A673 (cell line): ENCODE results near the gene SMARCC1. TPM values are rescaled to one million over a fixed set of nuclear protein-coding genes. Genes with fewer than 3 reads are reported as not detected.
"Not testable (repeated sequence)": the region's sequence is repeated elsewhere in the genome, so short reads cannot be mapped to it uniquely, and the experiment has no call there.

Experiments
- Bru-seq: library from RNA; stranded (reverse); fragments of 400-500 nt; gene quantifications from one replicate; lab custom pipeline; 2021; lab: Mats Ljungman, UMichigan
- BruChase-seq, 2 experiments: library from RNA; stranded (reverse); fragments of 400-500 nt; gene quantifications; one replicate each; lab custom pipeline; 2021; lab: Mats Ljungman, UMichigan
- BruUV-seq: library from RNA; stranded (reverse); fragments of 400-500 nt; replicated peaks from 2 replicates; lab custom pipeline; 2021; lab: Mats Ljungman, UMichigan
- CTCF ChIA-PET: fragments of 300-600 bp; sonication (Branson Sonifier 250); formaldehyde crosslinking; loops from one replicate; lab custom pipeline; 2022; ENCODE audit warnings: antibody characterized with exemption; lab: Charles Lee
- POLR2A ChIA-PET: fragments of 300-600 bp; sonication (Branson Sonifier 250); formaldehyde crosslinking; loops from one replicate; lab custom pipeline; 2022; ENCODE audit warnings: antibody characterized with exemption; ENCODE audit not compliant: low non-redundant PET; lab: Charles Lee
- DNase-seq: peaks from one replicate; pipeline ENCODE4 v3.0.0-alpha.2; 2015; ENCODE audit warnings: low spot score
- H3K27ac ChIP-seq: fragments of 200-600 bp; sonication (generic); 2 replicates; pipeline ENCODE4 v1.5.1; 2016; ENCODE audit warnings: mixed run types, low read depth, mild to moderate bottlenecking, mixed read lengths, antibody characterized with exemption, low read length; ENCODE audit not compliant: poor library complexity, severe bottlenecking
- H3K27me3 ChIP-seq: fragments of 200-600 bp; sonication (generic); replicated peaks from 2 replicates; pipeline ENCODE4 v1.6.1; 2017; ENCODE audit warnings: mixed run types, low read depth, mild to moderate bottlenecking, mixed read lengths, antibody characterized with exemption, low read length; ENCODE audit not compliant: insufficient read depth, poor library complexity
- H3K36me3 ChIP-seq: fragments of 200-600 bp; sonication (generic); 2 replicates; pipeline ENCODE4 v1.6.1; 2016; ENCODE audit warnings: mixed run types, mild to moderate bottlenecking, mixed read lengths, antibody characterized with exemption, low read length; ENCODE audit not compliant: insufficient read depth, poor library complexity, severe bottlenecking
- H3K4me1 ChIP-seq: fragments of 200-600 bp; sonication (generic); 2 replicates; pipeline ENCODE4 v1.6.1; 2017; ENCODE audit warnings: mixed run types, mild to moderate bottlenecking, mixed read lengths, antibody characterized with exemption, low read length; ENCODE audit not compliant: insufficient read depth, poor library complexity, severe bottlenecking
- H3K4me3 ChIP-seq: fragments of 200-600 bp; sonication (generic); 2 replicates; pipeline ENCODE4 v1.5.1; 2016; ENCODE audit warnings: low read depth, mixed run types, mild to moderate bottlenecking, mixed read lengths, low read length; ENCODE audit not compliant: poor library complexity, severe bottlenecking
- H3K9me3 ChIP-seq: fragments of 200-600 bp; sonication (generic); 2 replicates; pipeline ENCODE4 v1.6.1; 2016; ENCODE audit warnings: mixed run types, low read depth, mild to moderate bottlenecking, mixed read lengths, antibody characterized with exemption, low read length; ENCODE audit not compliant: poor library complexity, severe bottlenecking
- EZH2 ChIP-seq: fragments of 200-600 bp; sonication (generic); IDR thresholded peaks from 2 replicates; pipeline ENCODE4 v1.6.1; 2017; ENCODE audit warnings: borderline replicate concordance, low read depth, mild to moderate bottlenecking, mixed read lengths, antibody characterized with exemption, low read length; ENCODE audit not compliant: poor library complexity, severe bottlenecking
- intact Hi-C: fragments of 100-400 bp; cut with micrococcal nuclease; formaldehyde crosslinking; loops from one replicate; pipeline ENCODE4 v1.10.0; 2022; ENCODE audit not compliant: unreplicated experiment
- long read RNA-seq: library from polyadenylated mRNA; stranded (forward); transcript quantifications from one replicate; pipeline ENCODE4 v2.0.0, GENCODE V29; 2022
- total RNA-seq: library from RNA; stranded (reverse); gene quantifications from 2 replicates; pipeline ENCODE4 v1.2.3, GENCODE V29; 2021
- TF ChIP-seq, protein P1 (sequence below): fragments of 300-800, 200-600 bp; sonication (generic); conservative IDR thresholded peaks from 2 replicates; pipeline ENCODE4 v1.5.1; 2017; ENCODE audit warnings: low read depth, mild to moderate bottlenecking, antibody characterized with exemption, low read length, moderate library complexity, mixed read lengths

Gene SMARCC1
- total RNA-seq (126 and 129 TPM in 2 replicates), Bru-seq, nascent RNA (percentile 92 among the genes with signal in this experiment), BruChase-seq, experiment 1, labeled RNA remaining after a 2-hour chase (percentile 86 among the genes with signal in this experiment), BruChase-seq, experiment 2, labeled RNA remaining after a 6-hour chase (percentile 92 among the genes with signal in this experiment)
- long read RNA-seq, full-length matches to known transcripts = 64 of 286 reads
- long read RNA-seq, partial matches to known transcripts = 121 of 286 reads
- long read RNA-seq, other reads (novel, unspliced or antisense) = 101 of 286 reads

DNA sequence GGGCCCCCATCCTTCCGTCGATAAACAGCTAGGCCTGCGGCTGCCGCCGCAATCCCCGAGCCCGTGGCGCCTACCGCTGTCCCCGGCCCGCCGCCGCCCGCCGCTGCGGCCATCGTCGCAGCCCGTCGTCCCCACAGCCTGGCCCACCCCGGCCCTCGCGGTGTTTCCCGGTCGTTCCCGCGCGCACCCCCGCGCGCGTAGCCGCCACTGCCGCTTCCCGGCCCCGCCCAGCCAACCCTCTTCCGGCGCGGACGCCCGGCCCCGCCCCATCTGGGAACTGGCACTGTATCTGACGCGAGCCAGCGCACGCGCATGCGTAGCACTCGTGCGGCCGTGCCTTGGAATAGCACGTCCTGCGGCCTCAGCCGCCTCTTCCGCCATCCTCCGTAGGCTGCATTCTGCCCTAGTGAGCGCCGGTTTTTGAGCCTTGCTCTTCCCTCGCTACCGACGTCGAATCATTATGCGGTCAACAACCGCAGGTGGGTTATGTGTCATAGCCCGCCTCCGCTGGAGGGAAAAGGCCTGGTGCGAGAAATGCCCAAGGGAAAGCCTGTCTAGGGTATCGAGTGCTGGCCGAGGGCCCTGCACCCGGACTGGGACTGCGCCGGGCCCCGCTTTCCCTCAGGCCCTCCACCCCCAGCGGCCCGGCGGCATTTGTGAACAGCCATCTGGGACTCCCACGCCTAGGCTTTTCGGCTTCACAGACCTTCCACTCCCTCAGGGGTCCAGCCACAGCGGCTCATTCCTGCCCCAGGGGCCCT is at the start of gene SMARCC1:
SMARCC1 (minus strand) TSS at position 209 of the 761 bp plus-strand sequence; CDS start at position 113, 96 bp downstream.
- no peaks in the 10 kb centered on the region for H3K9me3 ChIP-seq
- peak within 1 kb of the TSS; percentile 93 for H3K27ac ChIP-seq
- no peaks in the 10 kb centered on the region for H3K27me3 ChIP-seq
- no peaks in the 10 kb centered on the region for H3K36me3 ChIP-seq
- BruUV-seq = TSS peak; percentile 83
- no peaks in the 10 kb centered on the region for H3K4me1 ChIP-seq
- ChIA-PET CTCF (no interaction called here), POLR2A (interaction anchor here (0.7 kb wide), 1 partner anchor 10 kb away, joined by 4 read pairs; no protein-coding TSS in a partner anchor)
- TF ChIP-seq EZH2 = no peak
- TF ChIP-seq, protein P1, sequence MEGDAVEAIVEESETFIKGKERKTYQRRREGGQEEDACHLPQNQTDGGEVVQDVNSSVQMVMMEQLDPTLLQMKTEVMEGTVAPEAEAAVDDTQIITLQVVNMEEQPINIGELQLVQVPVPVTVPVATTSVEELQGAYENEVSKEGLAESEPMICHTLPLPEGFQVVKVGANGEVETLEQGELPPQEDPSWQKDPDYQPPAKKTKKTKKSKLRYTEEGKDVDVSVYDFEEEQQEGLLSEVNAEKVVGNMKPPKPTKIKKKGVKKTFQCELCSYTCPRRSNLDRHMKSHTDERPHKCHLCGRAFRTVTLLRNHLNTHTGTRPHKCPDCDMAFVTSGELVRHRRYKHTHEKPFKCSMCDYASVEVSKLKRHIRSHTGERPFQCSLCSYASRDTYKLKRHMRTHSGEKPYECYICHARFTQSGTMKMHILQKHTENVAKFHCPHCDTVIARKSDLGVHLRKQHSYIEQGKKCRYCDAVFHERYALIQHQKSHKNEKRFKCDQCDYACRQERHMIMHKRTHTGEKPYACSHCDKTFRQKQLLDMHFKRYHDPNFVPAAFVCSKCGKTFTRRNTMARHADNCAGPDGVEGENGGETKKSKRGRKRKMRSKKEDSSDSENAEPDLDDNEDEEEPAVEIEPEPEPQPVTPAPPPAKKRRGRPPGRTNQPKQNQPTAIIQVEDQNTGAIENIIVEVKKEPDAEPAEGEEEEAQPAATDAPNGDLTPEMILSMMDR = no peak
- DNase-seq = peak; percentile 93
- H3K4me3 ChIP-seq = peak within 1 kb of the TSS; percentile 75
- intact Hi-C loops = no loop called here

DNA sequence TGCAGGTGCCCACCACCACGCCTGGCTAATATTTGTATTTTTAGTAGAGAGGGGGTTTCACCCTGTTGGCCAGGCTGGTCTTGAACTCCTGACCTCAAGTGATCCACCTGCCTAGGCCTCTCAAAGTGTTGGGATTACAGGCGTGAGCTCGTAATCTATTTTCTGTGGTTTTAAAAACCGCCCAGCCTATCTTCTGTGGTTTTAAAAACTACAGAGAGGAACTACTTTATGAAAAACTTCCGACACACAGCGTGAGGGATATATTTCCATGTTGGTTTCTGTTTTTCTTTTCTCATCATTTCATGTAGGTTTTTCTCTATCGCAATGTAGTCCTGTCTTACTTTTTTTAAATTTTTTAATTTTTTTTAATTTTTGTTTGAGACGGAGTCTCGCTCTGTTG is 47.8 kb upstream of the SMARCC1 start:
- POLR2A ChIA-PET, intact Hi-C loops, DNase-seq, H3K9me3 ChIP-seq, CTCF ChIA-PET, H3K27me3 ChIP-seq, H3K27ac ChIP-seq, BruUV-seq, H3K4me1 ChIP-seq, H3K4me3 ChIP-seq: not testable (repeated sequence)
- peaks cover 31% of the 10 kb centered on the region for H3K36me3 ChIP-seq

DNA sequence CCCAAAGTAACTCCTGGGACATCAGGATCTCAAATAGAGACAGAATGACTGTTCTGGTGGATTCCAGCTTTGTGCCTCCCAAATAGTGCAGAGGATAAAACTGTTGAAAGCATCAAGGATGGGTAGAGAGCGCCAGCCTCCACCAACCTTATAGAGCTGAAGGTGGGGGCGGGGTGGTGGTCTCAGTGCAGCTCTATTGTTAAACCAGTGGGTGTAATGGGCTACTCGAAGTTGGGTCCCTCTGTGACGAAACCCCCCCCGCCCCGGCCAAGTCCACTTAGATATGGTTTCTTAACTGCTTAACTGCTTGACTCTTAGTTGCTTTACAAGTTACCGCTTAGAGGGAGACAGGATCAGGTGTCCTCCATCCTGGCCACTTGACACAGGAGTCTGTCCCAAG is 43.9 kb upstream of the SMARCC1 start:
- TSS peak; percentile 38 for BruUV-seq

More for the DNA sequence above, 43.9 kb upstream of the SMARCC1 start:
- H3K9me3 ChIP-seq = no peaks in the 10 kb centered on the region
- TF ChIP-seq EZH2 = no peak
- TF ChIP-seq, protein P1 = no peak
- peaks cover 19% of the 10 kb centered on the region for H3K36me3 ChIP-seq
- H3K27me3 ChIP-seq = no peaks in the 10 kb centered on the region
- peak overlapping the region; percentile 88 for H3K27ac ChIP-seq
- peaks cover 16% of the 10 kb centered on the region for H3K4me1 ChIP-seq
- DNase-seq = no peak
- peak overlapping the region; percentile 81 for H3K4me3 ChIP-seq
- intact Hi-C loops = no loop called here
- ChIA-PET POLR2A (no interaction called here), CTCF (interaction anchor here (0.6 kb wide), 1 partner anchor 13 kb away, joined by 3 read pairs; no protein-coding TSS in a partner anchor)
